GM18520 (cell line): ENCODE data around the gene MIER2.
"Not testable (repeated sequence)": the region's sequence is repeated elsewhere in the genome, so short reads cannot be mapped to it uniquely, and the experiment has no call there.

Experiments
- ATAC-seq: cut with Tn5 transposase; IDR thresholded peaks from one replicate; pipeline ENCODE4 v1.9.1; 2021; ENCODE audit not compliant: unreplicated experiment

Gene MIER2

DNA sequence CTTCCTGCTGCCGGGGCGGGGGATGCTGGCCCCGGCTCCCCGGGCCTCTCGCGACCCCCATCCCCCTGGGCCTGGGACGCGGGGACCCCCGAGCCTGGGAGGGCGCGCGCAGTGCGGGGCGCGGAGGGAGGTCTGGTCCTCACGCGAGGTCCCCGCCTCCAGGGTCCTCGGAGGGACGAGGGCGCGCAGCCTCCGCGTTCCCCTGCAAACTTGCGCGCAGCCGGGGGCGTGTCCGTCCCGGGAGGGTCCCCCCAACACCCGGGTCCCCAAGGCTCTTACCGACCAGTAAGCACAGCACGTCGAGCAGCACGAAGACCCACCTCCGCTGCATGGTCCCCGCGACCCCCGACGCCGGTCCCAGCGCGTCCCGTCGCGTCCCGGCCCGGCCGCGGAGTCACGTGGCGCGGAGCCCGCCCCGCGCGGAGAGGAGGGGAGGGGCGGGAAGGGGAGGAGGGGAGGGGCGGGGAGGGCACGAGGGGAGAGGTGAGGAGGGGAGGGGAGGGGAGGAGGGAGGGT lies 53.5 kb downstream of the MIER2 start, which contains the start of gene PLPP2:
Gene PLPP2, minus strand, starts transcription at position 398 of the 516 bp plus-strand sequence. Its CDS starts 67 bp downstream, at position 331.
- no peak for ATAC-seq

DNA sequence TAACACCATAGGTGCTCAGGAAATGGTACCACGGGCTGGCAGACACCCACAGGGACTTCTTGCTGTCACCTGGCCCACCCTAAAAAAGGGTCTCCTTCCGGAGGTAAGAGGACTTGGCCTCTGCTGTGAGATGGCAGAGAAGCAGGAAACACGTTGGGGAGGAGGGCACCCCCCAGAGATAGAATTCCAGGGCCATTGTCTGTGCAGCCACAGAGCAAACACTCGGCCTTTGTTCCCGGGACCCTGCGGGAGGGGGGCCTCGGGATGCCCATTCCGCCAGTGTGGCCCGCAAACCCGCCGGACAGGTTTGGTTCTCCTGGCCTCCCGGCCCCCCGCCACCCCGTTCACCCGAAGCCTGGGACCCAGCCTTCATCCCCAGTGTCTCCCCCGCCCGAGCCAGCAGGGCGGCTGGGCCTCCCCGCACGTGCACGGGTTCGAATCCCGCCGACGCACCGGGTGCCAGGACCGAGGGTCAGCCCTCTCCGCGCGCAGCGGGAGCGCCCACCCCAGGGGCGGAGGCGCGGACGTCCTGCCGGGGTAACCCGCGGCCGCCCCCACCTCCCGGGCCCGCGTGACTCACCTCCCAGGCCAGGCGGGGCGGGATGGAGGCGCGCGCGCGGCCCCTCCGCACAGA lies 54.1 kb downstream of the MIER2 start:
- ATAC-seq: no peak

DNA sequence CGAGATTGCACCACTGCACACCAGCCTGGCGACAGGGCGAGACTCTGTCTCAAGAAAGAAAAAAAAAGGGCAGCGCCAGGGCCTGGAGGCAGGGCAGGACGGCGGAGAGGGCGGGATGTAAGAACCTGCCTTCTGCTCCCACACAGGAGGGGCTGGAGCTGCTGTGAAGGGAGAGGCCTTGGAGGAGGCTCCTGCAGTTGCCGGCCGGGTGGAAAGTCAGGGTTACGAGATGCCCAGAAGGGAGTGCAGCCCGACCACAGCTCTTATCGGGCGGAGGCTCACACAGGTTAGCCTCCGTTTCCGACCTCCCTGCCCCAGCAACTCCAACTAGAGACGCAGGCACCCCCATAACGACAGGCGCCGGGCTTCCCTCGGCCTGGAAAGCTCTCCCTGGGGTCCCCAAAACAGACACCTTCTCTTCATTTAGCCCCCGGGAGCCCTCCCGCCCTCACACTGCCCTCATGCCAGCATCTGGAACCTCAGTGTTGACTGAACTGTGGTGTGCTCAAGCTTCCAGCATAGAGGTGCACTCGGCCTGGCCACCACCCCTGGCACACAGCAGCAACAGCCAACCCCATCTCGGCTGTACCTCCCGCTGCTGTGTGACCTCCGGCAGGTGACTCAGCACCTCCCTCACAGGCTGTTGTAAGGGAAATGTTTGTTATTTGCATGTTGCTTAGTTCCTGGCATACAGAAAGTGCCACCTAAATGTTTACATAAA lies 54.8 kb downstream of the MIER2 start:
- ATAC-seq: no peak

DNA sequence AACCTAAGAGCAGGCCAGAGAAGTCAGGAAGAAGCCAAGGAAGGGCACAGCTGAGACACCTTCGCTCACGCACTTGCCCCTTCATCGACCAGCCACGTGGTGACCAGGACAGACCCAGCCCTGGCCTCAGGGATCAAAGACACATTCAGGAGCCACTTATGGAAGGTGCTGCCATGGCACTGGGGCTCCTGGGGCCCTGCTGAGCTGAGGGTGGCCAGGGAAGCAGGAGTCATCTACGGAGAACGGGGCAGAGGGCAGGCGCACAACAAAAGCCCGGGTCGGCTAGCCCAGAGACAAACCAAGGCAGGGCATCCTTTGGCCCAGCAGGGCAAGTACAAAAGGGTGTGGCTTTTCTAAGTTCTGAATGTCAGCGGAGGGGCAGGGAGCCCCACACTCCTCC lies 55.7 kb downstream of the MIER2 start:
- ATAC-seq: no peak

DNA sequence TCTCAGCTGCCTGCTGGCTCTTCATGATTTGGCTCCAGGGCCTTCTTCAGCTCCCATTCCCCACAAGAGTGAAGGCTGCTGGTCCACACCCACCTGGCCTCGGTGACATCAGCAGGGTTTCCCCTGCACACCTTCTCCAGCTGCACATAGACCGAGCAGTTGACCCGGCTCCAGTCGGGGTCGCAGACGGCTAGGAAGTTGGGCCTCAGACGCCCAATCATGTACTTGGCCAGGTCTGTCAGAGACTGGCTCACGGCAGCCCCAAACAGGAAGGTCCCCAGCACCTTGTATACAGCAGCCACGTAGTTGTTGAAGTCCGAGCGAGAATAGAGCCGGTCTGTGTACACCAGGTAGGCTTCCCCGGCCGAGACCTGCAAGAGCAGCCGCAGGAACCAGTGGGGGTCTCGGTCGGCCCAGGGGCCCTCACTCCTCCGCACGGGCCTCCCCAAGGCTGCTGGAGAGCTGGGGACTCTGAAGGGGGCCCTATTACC lies 57.2 kb downstream of the MIER2 start:
- ATAC-seq: no peak

DNA sequence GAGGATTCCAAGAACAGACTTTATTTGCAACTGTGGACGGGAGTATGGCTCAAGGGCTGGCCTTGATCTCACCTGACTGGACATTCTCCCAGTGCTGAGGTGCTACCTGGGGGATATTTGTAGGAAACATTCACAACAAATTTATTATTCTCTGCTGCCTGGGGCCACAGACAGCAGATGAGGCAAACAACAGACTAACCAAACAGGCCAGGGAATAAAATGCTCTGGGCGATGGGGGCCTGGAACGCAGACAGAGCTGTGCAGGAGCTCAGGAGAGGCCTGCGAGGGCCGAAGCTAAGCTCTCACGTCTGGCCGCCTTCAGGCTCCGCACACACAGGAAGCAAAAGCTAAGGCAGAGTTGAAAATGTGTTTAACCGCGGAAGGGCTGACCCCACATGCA lies 61.2 kb downstream of the MIER2 start:
- no peak for ATAC-seq

DNA sequence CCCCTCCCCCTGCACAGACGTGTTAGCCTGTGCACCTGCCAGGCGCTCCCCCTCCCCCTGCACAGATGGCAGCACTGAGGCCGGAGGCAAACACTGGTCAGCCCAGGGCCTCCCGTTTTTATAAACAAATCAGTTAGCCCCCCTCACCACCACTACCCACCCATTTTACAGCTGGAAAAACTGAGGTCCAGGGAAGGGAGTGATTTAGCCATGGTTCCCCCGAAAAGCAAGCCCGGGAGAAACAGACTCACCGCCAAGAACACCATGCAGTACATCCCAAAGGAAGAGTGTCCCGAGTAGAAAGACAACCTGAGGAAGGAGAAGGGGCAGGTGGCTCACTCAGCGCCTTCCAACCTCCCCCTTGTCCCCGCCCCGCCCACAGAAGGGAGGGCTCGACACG lies 62.1 kb downstream of the MIER2 start:
- no peak for ATAC-seq

DNA sequence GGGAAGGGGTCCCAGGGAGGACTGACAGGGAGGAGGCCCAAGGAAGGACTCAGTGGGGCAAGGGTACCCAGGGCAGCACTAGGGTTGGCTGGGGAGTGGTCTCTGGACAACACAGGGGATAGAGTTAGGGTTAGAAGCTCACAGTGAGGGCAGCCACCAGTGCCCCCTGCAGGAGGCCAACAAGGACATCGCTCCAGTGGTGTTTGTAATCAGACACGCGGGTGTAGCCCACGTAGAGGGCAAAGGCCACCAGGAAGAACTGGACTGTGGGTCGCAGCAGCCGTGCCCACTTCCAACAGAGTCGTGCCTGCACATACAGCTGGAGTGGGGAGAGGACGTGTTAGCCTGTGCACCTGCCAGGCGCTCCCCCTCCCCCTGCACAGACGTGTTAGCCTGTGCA lies 62.6 kb downstream of the MIER2 start:
- ATAC-seq: no peak

DNA sequence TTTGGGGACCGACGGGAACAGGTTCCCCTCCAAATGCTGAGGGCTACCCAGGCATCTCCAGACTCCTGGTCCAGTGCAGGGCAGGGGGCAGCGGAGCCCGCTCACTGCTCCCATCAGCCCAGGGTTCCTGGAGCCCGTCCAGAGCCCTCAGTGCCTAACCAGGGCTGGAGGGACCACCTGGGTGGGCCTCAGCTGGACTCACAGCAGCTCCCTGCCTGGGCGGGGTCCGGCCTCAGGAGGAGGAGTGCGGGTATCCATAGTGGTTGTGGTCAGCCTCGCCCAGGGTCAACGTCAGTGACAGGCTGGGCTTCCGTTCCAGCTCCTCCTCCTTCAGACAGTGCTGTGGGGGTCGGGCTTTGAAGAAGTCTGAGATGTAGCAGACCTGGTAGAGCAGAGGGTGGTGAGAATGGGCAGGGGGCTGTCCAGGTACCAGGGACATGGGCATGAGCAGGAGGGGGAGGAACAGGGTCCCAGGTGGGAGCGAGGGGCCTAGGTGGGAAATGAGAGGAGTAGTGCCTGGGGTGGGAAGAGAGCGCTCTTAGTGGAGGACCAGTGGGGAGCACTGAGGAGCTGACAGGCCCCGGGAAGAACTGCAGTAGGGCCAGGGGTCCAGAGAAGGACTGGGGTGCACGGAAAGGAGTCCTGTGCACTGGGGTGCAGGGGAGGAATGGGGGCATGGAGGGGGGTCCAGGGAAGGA lies 63.3 kb downstream of the MIER2 start:
- ATAC-seq: no peak

DNA sequence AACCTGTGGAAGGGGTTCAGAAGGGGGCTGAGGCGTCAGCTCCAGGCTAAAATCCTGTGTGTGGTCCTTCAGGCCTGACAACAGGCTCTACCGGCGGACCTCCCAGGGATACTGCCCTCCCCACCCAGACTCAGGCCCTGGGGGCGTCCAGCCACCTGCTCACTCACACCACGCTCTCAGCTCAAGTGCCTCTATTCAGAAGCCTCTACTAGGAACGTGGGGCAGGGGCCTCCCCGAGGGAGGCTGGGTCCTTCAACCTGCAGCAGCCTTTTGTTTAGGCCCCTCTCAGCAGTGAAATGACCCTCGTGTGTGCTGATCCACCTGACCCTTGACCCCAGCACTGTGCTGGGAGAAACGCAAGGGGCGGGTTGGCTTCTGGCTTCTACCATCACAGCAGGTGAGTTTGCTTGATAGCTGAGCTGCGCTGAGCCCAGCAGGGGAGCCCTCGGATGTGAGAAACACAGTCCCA lies 64.0 kb downstream of the MIER2 start:
- ATAC-seq: no peak

DNA sequence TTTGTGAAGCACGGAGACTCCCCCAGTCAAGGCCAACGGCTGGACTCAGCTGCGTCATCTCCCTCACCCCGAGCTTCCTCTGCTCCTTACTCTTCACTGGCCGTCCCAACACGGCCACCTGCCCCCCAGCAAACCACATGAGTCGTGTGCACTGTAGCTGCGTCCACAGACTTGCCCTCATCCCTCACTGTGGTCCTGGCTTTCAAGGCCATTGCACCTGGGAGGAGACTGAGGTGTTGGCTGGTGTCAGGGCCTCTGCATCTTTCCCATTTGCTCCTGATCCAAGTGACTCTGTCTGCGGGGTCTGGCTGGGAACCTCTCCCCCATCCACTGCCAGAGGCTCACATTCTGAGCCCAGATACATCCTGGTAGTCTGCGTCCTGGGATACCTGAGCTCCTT lies 64.9 kb downstream of the MIER2 start:
- ATAC-seq: no peak

DNA sequence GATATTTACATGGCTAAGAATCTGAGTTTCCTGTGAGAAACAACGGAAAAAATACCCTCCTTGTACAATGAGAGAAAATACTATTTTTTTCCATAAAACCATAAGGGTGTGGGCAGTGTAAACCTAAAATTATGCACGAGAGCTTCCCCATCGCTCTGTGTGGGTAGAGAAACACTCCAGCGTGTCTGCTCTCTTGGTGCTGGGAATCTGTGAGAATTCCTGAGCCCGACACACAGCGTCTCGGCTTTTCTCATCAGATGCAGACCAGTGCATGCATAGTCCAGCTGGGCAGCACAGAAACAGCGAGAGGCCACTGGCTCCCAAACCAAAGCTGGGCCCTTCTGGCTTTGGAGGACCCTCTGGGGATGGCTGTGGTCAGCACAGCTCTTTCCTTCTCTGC lies 65.4 kb downstream of the MIER2 start:
- ATAC-seq: no peak

DNA sequence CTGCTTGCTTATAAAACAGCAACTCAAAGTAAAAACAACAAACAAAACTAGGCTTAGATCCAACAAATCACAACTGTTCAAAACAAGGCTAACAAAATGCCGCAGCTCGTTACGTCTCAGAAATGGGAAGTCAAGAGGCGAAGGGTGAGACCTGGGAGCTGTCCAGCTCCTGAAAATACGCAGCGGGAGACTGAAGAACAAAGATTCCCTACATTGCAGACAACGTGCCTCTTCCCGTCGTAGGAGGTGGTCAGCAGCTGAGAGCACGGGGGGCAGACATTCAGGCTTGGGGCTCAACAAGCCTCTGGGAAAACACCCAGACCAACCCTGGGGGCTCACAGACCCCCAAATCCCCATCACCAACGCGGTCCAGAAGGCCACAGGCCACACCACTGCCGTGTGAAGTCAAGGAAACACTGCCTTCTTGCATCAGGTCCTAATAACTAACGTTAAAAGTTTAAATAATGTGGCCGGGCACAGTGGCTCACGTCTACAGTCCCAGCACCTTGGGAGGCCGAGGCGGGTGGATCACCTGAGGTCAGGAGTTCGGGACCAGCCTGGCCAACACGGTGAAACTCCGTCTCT lies 66.9 kb downstream of the MIER2 start:
- ATAC-seq: no peak

DNA sequence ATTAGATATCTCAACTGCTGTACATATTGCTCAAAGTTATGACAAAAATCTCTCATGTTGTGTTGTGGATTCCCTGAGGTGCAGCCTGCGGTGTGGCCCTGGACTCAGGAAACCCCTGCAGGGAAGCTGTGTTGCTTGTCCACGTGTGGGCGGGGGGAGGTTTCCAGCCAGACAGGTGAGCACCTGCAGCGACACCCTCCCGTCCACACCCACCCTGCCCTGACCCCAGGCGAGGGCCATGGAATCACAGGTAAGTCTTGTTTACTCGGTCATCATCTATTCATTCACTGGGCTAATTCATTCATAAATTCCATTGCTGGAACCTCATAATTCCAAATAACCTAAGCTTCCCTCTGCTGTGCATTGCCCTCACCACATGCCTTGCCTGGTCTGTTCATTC lies 67.5 kb downstream of the MIER2 start:
- ATAC-seq: no peak

DNA sequence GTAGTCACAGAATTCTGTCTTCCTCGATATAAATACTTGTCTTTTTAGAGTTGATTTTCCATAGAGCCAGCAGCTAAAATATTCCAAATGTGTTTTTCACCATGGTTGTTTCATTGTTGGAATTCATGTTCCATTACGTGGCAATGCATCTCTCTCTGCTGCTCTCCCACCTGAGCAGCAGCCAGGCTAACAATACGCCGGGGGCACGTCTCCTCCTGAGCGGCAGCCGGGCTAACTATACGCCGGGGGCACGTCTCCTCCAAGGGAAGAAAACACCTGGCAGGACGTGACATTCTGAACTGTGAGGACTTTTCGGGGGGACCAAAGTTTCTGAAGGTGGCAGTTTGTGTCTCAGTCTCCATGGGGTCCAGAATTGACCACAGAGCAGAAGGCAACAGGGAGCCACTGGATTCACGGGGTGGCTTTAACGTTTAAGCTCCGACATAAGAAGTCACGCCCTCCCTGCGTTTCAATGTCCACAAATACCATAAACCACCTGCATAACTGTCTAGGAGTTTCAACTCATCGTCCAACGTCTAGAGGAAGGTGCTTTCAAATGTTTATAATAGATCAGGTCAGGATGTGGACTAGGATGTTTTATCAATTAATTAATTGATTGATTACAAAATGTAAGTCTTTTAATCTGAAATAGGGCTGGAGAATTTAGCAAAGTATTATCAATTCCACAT lies 68.5 kb downstream of the MIER2 start:
- no peak for ATAC-seq

DNA sequence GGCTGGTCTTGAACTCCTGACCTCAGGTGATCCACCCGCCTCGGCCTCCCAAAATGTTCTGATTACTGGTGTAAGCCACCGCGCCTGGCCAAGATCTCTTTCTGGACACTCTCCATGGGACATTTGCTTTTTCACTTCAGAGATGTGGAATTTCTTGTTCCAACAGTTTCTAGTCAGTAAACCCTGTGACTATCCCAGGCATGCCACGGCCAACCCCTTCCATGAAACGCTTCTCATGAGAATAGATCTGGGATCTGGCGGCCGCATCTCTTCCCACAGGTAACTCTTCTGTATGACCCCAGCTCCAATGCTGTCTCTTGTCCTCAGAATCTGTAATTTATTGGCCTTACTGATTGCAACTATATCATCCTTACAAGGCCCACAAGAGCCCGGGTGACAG lies 69.6 kb downstream of the MIER2 start:
- ATAC-seq: no peak

DNA sequence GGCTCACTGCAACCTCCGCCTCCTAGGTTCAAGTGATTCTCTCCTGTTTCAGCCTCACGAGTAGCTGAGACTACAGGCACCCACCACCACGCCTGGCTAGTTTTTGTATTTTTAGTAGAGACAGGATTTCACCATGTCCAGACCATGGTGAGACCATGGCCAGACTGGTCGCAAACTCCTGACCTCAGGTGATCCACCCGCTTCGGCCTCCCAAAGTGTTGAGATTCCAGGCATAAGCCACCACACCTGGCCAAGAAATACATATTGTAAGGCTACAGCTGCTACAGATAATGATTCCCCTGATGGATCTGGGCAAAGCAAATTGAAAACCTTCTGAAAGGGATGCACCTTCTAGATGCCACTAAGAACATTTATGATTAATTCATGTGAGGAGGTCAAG lies 71.2 kb downstream of the MIER2 start:
- ATAC-seq: no peak

DNA sequence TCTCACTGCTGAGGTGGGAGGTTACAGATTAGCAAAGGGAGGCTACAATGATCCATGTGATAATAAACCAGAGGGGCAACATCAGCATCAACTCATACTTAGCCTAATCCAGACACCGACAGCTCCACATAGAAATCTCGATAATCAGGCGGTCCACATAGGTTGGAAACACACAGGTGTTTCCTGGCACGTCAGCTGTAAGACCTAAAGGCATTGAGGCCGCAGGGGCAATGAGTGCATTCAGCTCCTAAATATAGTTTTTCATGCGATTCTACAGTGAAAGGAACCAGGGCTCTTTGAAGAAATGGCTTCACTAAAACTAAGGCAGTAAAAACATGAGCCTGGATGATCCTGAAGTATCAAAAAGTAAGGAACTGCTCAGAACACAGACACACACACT lies 72.7 kb downstream of the MIER2 start:
- no peak for ATAC-seq

DNA sequence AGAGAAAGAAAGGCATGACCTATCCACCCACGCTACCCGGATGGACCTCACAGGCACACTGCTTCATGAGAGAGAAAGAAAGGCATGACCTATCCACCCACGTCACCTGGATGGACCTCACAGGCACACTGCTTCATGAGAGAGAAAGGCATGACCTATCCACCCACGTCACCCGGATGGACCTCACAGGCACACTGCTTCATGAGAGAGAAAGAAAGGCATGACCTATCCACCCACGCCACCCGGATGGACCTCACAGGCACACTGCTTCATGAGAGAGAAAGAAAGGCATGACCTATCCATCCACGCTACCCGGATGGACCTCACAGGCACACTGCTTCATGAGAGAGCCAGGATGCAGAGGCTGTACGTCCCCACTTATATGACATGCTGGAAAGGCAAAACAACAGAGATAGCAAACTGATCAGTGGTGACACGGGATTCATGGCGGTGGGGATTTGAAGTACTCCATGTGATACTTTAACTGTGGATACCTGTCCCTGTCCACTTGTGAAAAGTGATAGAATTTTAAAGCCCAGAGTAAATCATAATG lies 73.8 kb downstream of the MIER2 start:
- not testable (repeated sequence) for ATAC-seq

DNA sequence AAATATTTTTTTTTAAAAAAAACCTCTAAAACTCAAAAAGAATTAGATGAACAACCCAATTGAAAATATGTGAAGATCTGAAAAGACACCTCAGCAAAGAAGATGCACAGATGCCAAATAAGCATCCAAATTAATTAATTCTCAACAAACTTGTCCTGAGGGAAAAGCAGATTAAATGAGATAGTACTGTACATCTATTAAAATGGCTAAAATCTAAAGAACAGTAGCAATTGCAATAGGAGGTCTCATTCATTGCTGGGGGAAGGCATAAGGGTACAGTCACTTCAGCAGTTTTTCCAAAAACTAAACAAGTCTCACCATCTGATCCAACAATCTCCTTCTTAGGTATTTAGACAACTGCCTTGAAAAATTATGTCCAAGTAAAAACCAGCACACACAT lies 75.4 kb downstream of the MIER2 start:
- ATAC-seq: no peak
